ENCODE results near the gene KAZALD1.

Gene KAZALD1

GRCh38 chr10:101097881-101098280, 36.1 kb downstream of the KAZALD1 start:
- H3K4me3 ChIP-seq (ENCODE audit: control insufficient read depth, low read depth, low read length) = no peak overlapping the region
- TF ChIP-seq CTCF (conservative IDR thresholded peaks at IDR 0.05; ENCODE audit: control insufficient read depth, insufficient read depth, low read depth, low read length) = no peak
- no peak for DNase-seq (ENCODE audit: low read depth)

GRCh38 chr10:101099901-101100300, 38.1 kb downstream of the KAZALD1 start:
- no peak for TF ChIP-seq CTCF (conservative IDR thresholded peaks at IDR 0.05; ENCODE audit: control insufficient read depth, insufficient read depth, low read depth, low read length)
- no peak for DNase-seq (ENCODE audit: low read depth)
- no peak overlapping the region for H3K4me3 ChIP-seq (ENCODE audit: control insufficient read depth, low read depth, low read length)

- no peak for TF ChIP-seq CTCF (conservative IDR thresholded peaks at IDR 0.05; ENCODE audit: control insufficient read depth, insufficient read depth, low read depth, low read length)
- no peak for DNase-seq (ENCODE audit: low read depth)
These were observed 39.6 kb downstream of the KAZALD1 start for GRCh38 chr10:101101372-101101881.

GRCh38 chr10:101103430-101103829, 41.6 kb downstream of the KAZALD1 start:
- no peak overlapping the region for H3K4me3 ChIP-seq (ENCODE audit: control insufficient read depth, low read depth, low read length)
- TF ChIP-seq CTCF (conservative IDR thresholded peaks at IDR 0.05; ENCODE audit: control insufficient read depth, insufficient read depth, low read depth, low read length) = no peak
- DNase-seq (ENCODE audit: low read depth) = no peak

More at GRCh38 chr10:101101372-101101881, 39.6 kb downstream of the KAZALD1 start:
- H3K4me3 ChIP-seq (ENCODE audit: control insufficient read depth, low read depth, low read length) = no peak overlapping the region

- H3K4me3 ChIP-seq (ENCODE audit: control insufficient read depth, low read depth, low read length) = no peak overlapping the region
- DNase-seq (ENCODE audit: low read depth) = no peak
- TF ChIP-seq CTCF (conservative IDR thresholded peaks at IDR 0.05; ENCODE audit: control insufficient read depth, insufficient read depth, low read depth, low read length) = no peak
These were observed 44.6 kb downstream of the KAZALD1 start for GRCh38 chr10:101106351-101106750.

- no peak overlapping the region for H3K4me3 ChIP-seq (ENCODE audit: control insufficient read depth, low read depth, low read length)
- no peak for TF ChIP-seq CTCF (conservative IDR thresholded peaks at IDR 0.05; ENCODE audit: control insufficient read depth, insufficient read depth, low read depth, low read length)
- no peak for DNase-seq (ENCODE audit: low read depth)
These were observed 46.0 kb downstream of the KAZALD1 start for GRCh38 chr10:101107771-101108170.

Measured in fibroblast of mammary gland (primary cell).